Measurements from ENCODE around the gene DISP3.

The DISP3 gene

GRCh38 chr1:11536573-11537379 lies 57.8 kb downstream of the DISP3 start:
- no peak for TF ChIP-seq CTCF (IDR thresholded peaks at IDR 0.05; ENCODE audit: insufficient read depth, low read length, poor library complexity, severe bottlenecking)
- DNase-seq (ENCODE audit: extremely low read depth, insufficient read length), result no peak
- no peaks in the 10 kb centered on the region for H3K36me3 ChIP-seq (ENCODE audit: control insufficient read depth, insufficient read depth, low read length)
- H3K4me3 ChIP-seq (replicated peaks; ENCODE audit: low read depth, low read length), result no peak overlapping the region
- H3K27me3 ChIP-seq (replicated peaks; ENCODE audit: control insufficient read depth, insufficient read depth, low read length), result no peaks in the 10 kb centered on the region; the same call in 1 of the 2 replicates

- Histone ChIP-seq H3K36me3 (ENCODE audit: control insufficient read depth, insufficient read depth, low read length) (no peaks in the 10 kb centered on the region), H3K4me3 (replicated peaks; ENCODE audit: low read depth, low read length) (no peak overlapping the region), H3K27me3 (replicated peaks; ENCODE audit: control insufficient read depth, insufficient read depth, low read length) (no peaks in the 10 kb centered on the region; the same call in 1 of the 2 replicates)
- DNase-seq (ENCODE audit: extremely low read depth, insufficient read length), result no peak
- TF ChIP-seq CTCF (IDR thresholded peaks at IDR 0.05; ENCODE audit: insufficient read depth, low read length, poor library complexity, severe bottlenecking), result no peak
These were observed 58.4 kb downstream of the DISP3 start for GRCh38 chr1:11537380-11537764.

GRCh38 chr1:11537854-11538591 lies 59.1 kb downstream of the DISP3 start:
- TF ChIP-seq CTCF (IDR thresholded peaks at IDR 0.05; ENCODE audit: insufficient read depth, low read length, poor library complexity, severe bottlenecking), result no peak
- Histone ChIP-seq H3K27me3 (replicated peaks; ENCODE audit: control insufficient read depth, insufficient read depth, low read length) (no peaks in the 10 kb centered on the region; the same call in 1 of the 2 replicates), H3K36me3 (ENCODE audit: control insufficient read depth, insufficient read depth, low read length) (no peaks in the 10 kb centered on the region), H3K4me3 (replicated peaks; ENCODE audit: low read depth, low read length) (no peak overlapping the region)
- no peak for DNase-seq (ENCODE audit: extremely low read depth, insufficient read length)

- Histone ChIP-seq H3K27me3 (replicated peaks; ENCODE audit: control insufficient read depth, insufficient read depth, low read length) (no peaks in the 10 kb centered on the region; the same call in 1 of the 2 replicates), H3K4me3 (replicated peaks; ENCODE audit: low read depth, low read length) (no peak overlapping the region), H3K36me3 (ENCODE audit: control insufficient read depth, insufficient read depth, low read length) (no peaks in the 10 kb centered on the region)
- no peak for DNase-seq (ENCODE audit: extremely low read depth, insufficient read length)
- no peak for TF ChIP-seq CTCF (IDR thresholded peaks at IDR 0.05; ENCODE audit: insufficient read depth, low read length, poor library complexity, severe bottlenecking)
These were observed 59.9 kb downstream of the DISP3 start for GRCh38 chr1:11538886-11539285.

GRCh38 chr1:11539850-11540772 lies 61.2 kb downstream of the DISP3 start:
- H3K4me3 ChIP-seq (replicated peaks; ENCODE audit: low read depth, low read length), result no peak overlapping the region
- DNase-seq (ENCODE audit: extremely low read depth, insufficient read length), result no peak
- TF ChIP-seq CTCF (IDR thresholded peaks at IDR 0.05; ENCODE audit: insufficient read depth, low read length, poor library complexity, severe bottlenecking), result no peak
- no peaks in the 10 kb centered on the region; the same call in 1 of the 2 replicates for H3K27me3 ChIP-seq (replicated peaks; ENCODE audit: control insufficient read depth, insufficient read depth, low read length)
- no peaks in the 10 kb centered on the region for H3K36me3 ChIP-seq (ENCODE audit: control insufficient read depth, insufficient read depth, low read length)
